H1 (cell line): ENCODE data around the gene GIGYF2. TPM values are rescaled to one million over a fixed set of nuclear protein-coding genes. Genes with fewer than 3 reads are reported as not detected.

Source experiments
- CTCF ChIA-PET: fragments of 300-600 bp; sonication (Branson Sonifier 250); formaldehyde crosslinking; loops from one replicate; lab custom pipeline; 2021; ENCODE audit not compliant: partially characterized antibody; lab: Charles Lee
- POLR2A ChIA-PET: fragments of 300-600 bp; sonication (Branson Sonifier 250); formaldehyde crosslinking; loops from one replicate; lab custom pipeline; 2021; ENCODE audit warnings: inconsistent platforms; ENCODE audit not compliant: partially characterized antibody; lab: Charles Lee
- DNase-seq, 2 experiments: peaks; one replicate each; pipeline versions ENCODE4 v3.0.0 to v3.0.0-alpha.2; 2010 to 2022; ENCODE audit warnings: low spot score in 2 of 2, low read depth in 1 of 2, mixed read lengths in 1 of 2
- FAIRE-seq: peaks from 2 replicates; lab custom pipeline; 2011; peaks lifted over from hg19 to GRCh38; lab: Jason Lieb, UNC
- H2AFZ ChIP-seq: 2 replicates; pipeline ENCODE4 v1.8.1; 2012; ENCODE audit warnings: low read length, inconsistent platforms
- H2AK5ac ChIP-seq: 2 replicates; pipeline ENCODE4 v1.6.1; 2013; ENCODE audit warnings: low read depth, low read length
- H2BK120ac ChIP-seq: replicated peaks from 2 replicates; pipeline ENCODE3; 2013; ENCODE audit warnings: low read depth, low read length, inconsistent platforms
- H2BK12ac ChIP-seq: 2 replicates; pipeline ENCODE4 v1.6.1; 2013; ENCODE audit warnings: low read depth, low read length
- H2BK15ac ChIP-seq: 2 replicates; pipeline ENCODE4 v1.6.1; 2013; ENCODE audit warnings: low read length
- H2BK20ac ChIP-seq: 2 replicates; pipeline ENCODE4 v1.6.1; 2013; ENCODE audit warnings: low read length
- H2BK5ac ChIP-seq: 2 replicates; pipeline ENCODE4 v1.6.1; 2013; ENCODE audit warnings: low read depth, low read length
- H3K14ac ChIP-seq: 2 replicates; pipeline ENCODE4 v1.6.1; 2013; ENCODE audit warnings: inconsistent platforms; ENCODE audit not compliant: insufficient read length
- H3K18ac ChIP-seq: 2 replicates; pipeline ENCODE4 v1.6.1; 2013; ENCODE audit warnings: low read length; ENCODE audit errors: extremely low read depth
- H3K23ac ChIP-seq: 2 replicates; pipeline ENCODE4 v1.6.1; 2013; ENCODE audit warnings: inconsistent platforms; ENCODE audit not compliant: insufficient read length
- H3K23me2 ChIP-seq: 2 replicates; pipeline ENCODE4 v1.6.1; 2013; ENCODE audit warnings: low read depth, low read length
- H3K27ac ChIP-seq: 2 replicates; pipeline ENCODE4 v1.6.1; 2011; ENCODE audit warnings: low read depth, low read length, inconsistent platforms
- H3K27me3 ChIP-seq, 4 experiments: replicated peaks in 1 of 4; 1 replicate in 1 of 4; 2 replicates in 3 of 4; pipeline versions ENCODE4 v1.6.1 to v1.8.1; 2011 to 2013; ENCODE audit warnings: low read length in 3 of 4, mild to moderate bottlenecking in 3 of 4, inconsistent platforms in 2 of 4, mixed read lengths in 2 of 4, moderate library complexity in 1 of 4; ENCODE audit not compliant: control insufficient read depth in 3 of 4, insufficient read depth in 3 of 4; ENCODE audit errors: extremely low read depth in 1 of 4
- H3K36me3 ChIP-seq, 4 experiments: 2 replicates each; pipeline versions ENCODE4 v1.6.1 to v1.8.1; 2011 to 2013; ENCODE audit warnings: mild to moderate bottlenecking in 4 of 4, low read length in 3 of 4, moderate library complexity in 2 of 4, control low read depth in 1 of 4, inconsistent platforms in 1 of 4; ENCODE audit not compliant: insufficient read depth in 4 of 4, control insufficient read depth in 2 of 4
- H3K4ac ChIP-seq: replicated peaks from 2 replicates; pipeline ENCODE3; 2013; ENCODE audit warnings: low read length, low read depth, mixed read lengths, inconsistent platforms; ENCODE audit not compliant: insufficient read length
- H3K4me1 ChIP-seq, 4 experiments: replicated peaks in 1 of 4; 1 replicate in 1 of 4; 2 replicates in 3 of 4; pipeline versions ENCODE4 v1.6.1 to v1.8.1; 2011 to 2013; ENCODE audit warnings: low read length in 3 of 4, inconsistent platforms in 2 of 4, mixed read lengths in 1 of 4; ENCODE audit not compliant: insufficient read depth in 4 of 4, control insufficient read depth in 3 of 4
- H3K4me2 ChIP-seq, 2 experiments: 2 replicates each; pipeline versions ENCODE4 v1.6.1 to v1.8.1; 2011 to 2013; ENCODE audit warnings: low read depth in 2 of 2, low read length in 2 of 2, control low read depth in 1 of 2, inconsistent platforms in 1 of 2, mild to moderate bottlenecking in 1 of 2; ENCODE audit not compliant: insufficient read depth in 1 of 2
- H3K4me3 ChIP-seq, 4 experiments: fragments of 200-600, 300-600 bp in 1 of 4; sonication (generic), shearing (Covaris generic), sonication (Bioruptor Twin) in 1 of 4; 2 replicates each; pipeline versions ENCODE4 v1.5.1 to v1.8.1; 2011 to 2016; ENCODE audit warnings: low read length in 4 of 4, low read depth in 3 of 4, control low read depth in 2 of 4, inconsistent platforms in 2 of 4, mild to moderate bottlenecking in 2 of 4, mixed read lengths in 1 of 4, moderate library complexity in 1 of 4; ENCODE audit not compliant: insufficient read depth in 2 of 4; ENCODE audit errors: extremely low read depth in 1 of 4
- H3K56ac ChIP-seq: replicated peaks from 2 replicates; pipeline ENCODE3; 2013; ENCODE audit warnings: low read depth, mild to moderate bottlenecking, mixed read lengths, low read length, inconsistent platforms; ENCODE audit not compliant: insufficient read length
- H3K79me1 ChIP-seq: 2 replicates; pipeline ENCODE4 v1.6.1; 2013; ENCODE audit warnings: low read depth, low read length, control low read depth
- H3K79me2 ChIP-seq, 2 experiments: 2 replicates each; pipeline versions ENCODE4 v1.6.1 to v1.8.1; 2012 to 2013; ENCODE audit warnings: low read length in 2 of 2, mild to moderate bottlenecking in 2 of 2, inconsistent platforms in 1 of 2; ENCODE audit not compliant: insufficient read depth in 2 of 2, control insufficient read depth in 1 of 2
- H3K9ac ChIP-seq, 4 experiments: replicated peaks in 1 of 4; 1 replicate in 1 of 4; 2 replicates in 3 of 4; pipeline versions ENCODE4 v1.6.1 to v1.8.1; 2011 to 2013; ENCODE audit warnings: low read depth in 3 of 4, low read length in 3 of 4, control low read depth in 2 of 4, mild to moderate bottlenecking in 2 of 4, moderate library complexity in 2 of 4, inconsistent platforms in 1 of 4; ENCODE audit errors: extremely low read depth in 1 of 4
- H3K9me3 ChIP-seq, 2 experiments: 2 replicates each; pipeline versions ENCODE4 v1.6.1 to v1.8.1; 2012 to 2013; ENCODE audit warnings: mild to moderate bottlenecking in 2 of 2, moderate library complexity in 2 of 2, control low read depth in 1 of 2, inconsistent platforms in 1 of 2, low read depth in 1 of 2, low read length in 1 of 2, mixed read lengths in 1 of 2; ENCODE audit not compliant: insufficient read depth in 2 of 2
- H4K20me1 ChIP-seq, 2 experiments: replicated peaks in 1 of 2; 2 replicates each; pipeline versions ENCODE3 to v1.8.1; 2011 to 2013; ENCODE audit warnings: inconsistent platforms in 2 of 2, low read length in 2 of 2, mild to moderate bottlenecking in 1 of 2; ENCODE audit not compliant: insufficient read depth in 2 of 2, control insufficient read depth in 1 of 2
- H4K5ac ChIP-seq: 2 replicates; pipeline ENCODE4 v1.6.1; 2013; ENCODE audit warnings: low read length, low read depth, mixed read lengths, inconsistent platforms; ENCODE audit not compliant: insufficient read length
- H4K8ac ChIP-seq: 2 replicates; pipeline ENCODE4 v1.8.0; 2013; ENCODE audit warnings: mild to moderate bottlenecking, moderate library complexity, low read length, inconsistent platforms; ENCODE audit not compliant: insufficient read depth; ENCODE audit errors: extremely low read depth
- H4K91ac ChIP-seq: replicated peaks from 2 replicates; pipeline ENCODE3; 2013; ENCODE audit warnings: low read length, mixed read lengths, inconsistent platforms; ENCODE audit not compliant: insufficient read length
- JUND ChIP-seq: IDR thresholded peaks from 2 replicates; pipeline ENCODE4 v1.6.1; 2011; ENCODE audit warnings: mild to moderate bottlenecking, improper control_type of control experiment, low read length
- SIX5 ChIP-seq: IDR thresholded peaks from 2 replicates; pipeline ENCODE4 v1.6.1; 2011; ENCODE audit warnings: mild to moderate bottlenecking, low read depth, low read length
- WGBS, 2 experiments: shearing (Covaris generic) in 1 of 2; methylation state at CpG; one replicate each; pipeline versions ENCODE4 v1.1.6 to v1.1.7; 2013 to 2015; ENCODE audit warnings: low lambda C conversion rate in 2 of 2, mixed read lengths in 2 of 2, inconsistent platforms in 1 of 2, low coverage in 1 of 2, missing lambda C conversion rate in 1 of 2; ENCODE audit not compliant: insufficient replicate concordance in 2 of 2, insufficient coverage in 1 of 2, insufficient read length in 1 of 2; ENCODE audit errors: extremely low coverage in 1 of 2, missing lambda C conversion rate in 1 of 2; 5-methylcytosine and 5-hydroxymethylcytosine counted together
- polyA plus RNA-seq, 7 experiments: library from polyadenylated mRNA; depleted of rRNA in 3 of 7; stranded (reverse) in 5 of 7; unstranded in 2 of 7; fragments of >200 nt in 5 of 7; fragments of 200-250 nt in 2 of 7; gene quantifications; 1 replicate in 5 of 7; 2 replicates in 1 of 7; 4 replicates in 1 of 7; pipeline versions ENCODE4 v1.2.1 to v1.2.3, GENCODE V29; 2011 to 2013; ENCODE audit warnings: missing spikeins in 2 of 7, mixed read lengths in 2 of 7
- total RNA-seq: library from RNA; stranded (reverse); fragmentation: NEBNext Ultra II Directional; extraction: Animal tissue kit (Norgen Biotek cat#: 25700); gene quantifications from 2 replicates; pipeline ENCODE4 v1.2.1, GENCODE V29; 2021
- TF ChIP-seq, protein P1 (sequence below): IDR thresholded peaks from 2 replicates; pipeline ENCODE4 v1.6.1; 2011; ENCODE audit warnings: low read length, improper control_type of control experiment
- TF ChIP-seq, protein P2 (sequence below), 3 experiments: IDR thresholded peaks; 1 replicate in 2 of 3; 2 replicates in 1 of 3; pipeline versions ENCODE4 v1.5.1 to v1.6.1; 2011; ENCODE audit warnings: low read length in 3 of 3, mild to moderate bottlenecking in 3 of 3, inconsistent platforms in 2 of 3, low read depth in 1 of 3, moderate library complexity in 1 of 3; ENCODE audit not compliant: insufficient read depth in 1 of 3; ENCODE audit errors: control extremely low read depth in 1 of 3

Gene GIGYF2
- total and polyA plus RNA-seq, 2 of the 8 experiments (the other 6 are each of a cell fraction or from before 2014, with no cell fraction given): 22.3 to 62.0 TPM

DNA sequence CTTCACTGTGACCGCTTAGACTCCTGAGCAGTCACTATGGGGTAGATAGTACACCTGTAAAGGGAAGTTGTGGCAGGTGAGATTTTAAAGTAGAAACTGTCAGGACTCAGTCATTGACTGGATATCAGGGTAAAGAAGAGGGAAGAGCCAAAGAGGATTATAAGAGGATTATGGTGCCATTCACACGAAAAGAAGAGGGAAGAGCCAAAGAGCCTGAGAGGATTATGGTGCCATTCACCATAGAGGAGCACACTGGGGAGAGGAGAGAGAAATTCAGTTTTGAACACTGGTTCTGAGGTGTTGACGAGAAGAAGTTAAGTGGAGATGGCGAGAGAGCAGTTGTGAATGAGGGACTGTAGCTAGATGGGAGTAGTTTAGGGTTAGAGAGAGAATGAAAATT lies 96.1 kb downstream of the GIGYF2 start:
- Histone ChIP-seq H4K8ac (no peak overlapping the region), H3K23me2 (no peaks in the 10 kb centered on the region; the same call in 1 of the 2 replicates), H3K9me3 (no peaks in the 10 kb centered on the region), H3K79me2 (no peaks in the 10 kb centered on the region), H2BK20ac (no peak overlapping the region), H2AFZ (no peak overlapping the region), H3K4me2 (no peak overlapping the region), H2BK12ac (no peak overlapping the region), H3K27ac (no peak overlapping the region), H4K91ac (no peak overlapping the region), H3K36me3 (peaks cover 11 to 62% (median 37%) of the 10 kb centered on the region in 4 experiments), H3K14ac (no peak overlapping the region), H4K5ac (no peak overlapping the region), H3K56ac (no peak overlapping the region), H3K27me3 (no peaks in the 10 kb centered on the region), H2AK5ac (no peak overlapping the region), H3K4me1 (no peaks in the 10 kb centered on the region), H4K20me1 (no peaks in the 10 kb centered on the region), H2BK5ac (no peak overlapping the region), H2BK15ac (no peak overlapping the region), H3K18ac (no peak overlapping the region), H3K79me1 (no peaks in the 10 kb centered on the region; the same call in 1 of the 2 replicates), H3K9ac (no peak overlapping the region), H2BK120ac (no peak overlapping the region), H3K4ac (no peak overlapping the region), H3K4me3 (no peak overlapping the region), H3K23ac (no peak overlapping the region)
- no peak for DNase-seq
- ChIA-PET CTCF (interaction anchor here (1.0 kb wide), 1 partner anchor 17 kb away, joined by 3 read pairs; no protein-coding TSS in a partner anchor), POLR2A (no interaction called here)
- TF ChIP-seq SIX5 (no peak), JUND (no peak)
- TF ChIP-seq, protein P1, sequence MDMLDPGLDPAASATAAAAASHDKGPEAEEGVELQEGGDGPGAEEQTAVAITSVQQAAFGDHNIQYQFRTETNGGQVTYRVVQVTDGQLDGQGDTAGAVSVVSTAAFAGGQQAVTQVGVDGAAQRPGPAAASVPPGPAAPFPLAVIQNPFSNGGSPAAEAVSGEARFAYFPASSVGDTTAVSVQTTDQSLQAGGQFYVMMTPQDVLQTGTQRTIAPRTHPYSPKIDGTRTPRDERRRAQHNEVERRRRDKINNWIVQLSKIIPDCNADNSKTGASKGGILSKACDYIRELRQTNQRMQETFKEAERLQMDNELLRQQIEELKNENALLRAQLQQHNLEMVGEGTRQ: no peak
- TF ChIP-seq, protein P2, sequence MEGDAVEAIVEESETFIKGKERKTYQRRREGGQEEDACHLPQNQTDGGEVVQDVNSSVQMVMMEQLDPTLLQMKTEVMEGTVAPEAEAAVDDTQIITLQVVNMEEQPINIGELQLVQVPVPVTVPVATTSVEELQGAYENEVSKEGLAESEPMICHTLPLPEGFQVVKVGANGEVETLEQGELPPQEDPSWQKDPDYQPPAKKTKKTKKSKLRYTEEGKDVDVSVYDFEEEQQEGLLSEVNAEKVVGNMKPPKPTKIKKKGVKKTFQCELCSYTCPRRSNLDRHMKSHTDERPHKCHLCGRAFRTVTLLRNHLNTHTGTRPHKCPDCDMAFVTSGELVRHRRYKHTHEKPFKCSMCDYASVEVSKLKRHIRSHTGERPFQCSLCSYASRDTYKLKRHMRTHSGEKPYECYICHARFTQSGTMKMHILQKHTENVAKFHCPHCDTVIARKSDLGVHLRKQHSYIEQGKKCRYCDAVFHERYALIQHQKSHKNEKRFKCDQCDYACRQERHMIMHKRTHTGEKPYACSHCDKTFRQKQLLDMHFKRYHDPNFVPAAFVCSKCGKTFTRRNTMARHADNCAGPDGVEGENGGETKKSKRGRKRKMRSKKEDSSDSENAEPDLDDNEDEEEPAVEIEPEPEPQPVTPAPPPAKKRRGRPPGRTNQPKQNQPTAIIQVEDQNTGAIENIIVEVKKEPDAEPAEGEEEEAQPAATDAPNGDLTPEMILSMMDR (IDR thresholded peaks at IDR 0.05; ENCODE audit: control extremely low read depth in 1 of 3, insufficient read depth in 1 of 3, low read depth in 1 of 3, low read length in 3 of 3): no peak
- WGBS, 2 experiments: 78 to 100% methylated on average over 2 to 4 of the region's 4 CpGs
- no peak for FAIRE-seq
